SK-N-SH treated with all-trans-retinoic acid at 6 μM for 48 hours (cell line): Measurements from ENCODE around the gene ATF6.

ENCODE experiments used
- ATAC-seq: fragments of 200-7000 bp; cut with Tn5 transposase; 3 replicates; pipeline ENCODE4 v1.9.1; 2020; ENCODE audit warnings: mild to moderate bottlenecking, moderate library complexity
- ARNTL ChIP-seq: fragments of 450-650 bp; formaldehyde crosslinking; IDR thresholded peaks from 2 replicates; pipeline ENCODE4 v1.5.0; 2020; ENCODE audit warnings: low read depth, mild to moderate bottlenecking, moderate library complexity, borderline replicate concordance
- BACH2 ChIP-seq: fragments of 250-450 bp; sonication (Bioruptor Pico); IDR thresholded peaks from 2 replicates; pipeline ENCODE4 v1.9.0; 2021; ENCODE audit warnings: mild to moderate bottlenecking, borderline replicate concordance
- CREB5 ChIP-seq: fragments of 250-450 bp; sonication (Bioruptor Pico); IDR thresholded peaks from 2 replicates; pipeline ENCODE4 v1.5.1; 2020; ENCODE audit warnings: low read depth, mild to moderate bottlenecking, moderate library complexity
- CSDC2 ChIP-seq: fragments of 250-450 bp; sonication (Bioruptor Pico); IDR thresholded peaks from 2 replicates; pipeline ENCODE4 v1.5.0; 2020; ENCODE audit warnings: mild to moderate bottlenecking, moderate library complexity
- ESRRG ChIP-seq: fragments of 250-450 bp; sonication (Bioruptor Pico); IDR thresholded peaks from 2 replicates; pipeline ENCODE4 v1.6.1; 2021; ENCODE audit warnings: mild to moderate bottlenecking
- GLIS3 ChIP-seq: fragments of 250-450 bp; sonication (Bioruptor Pico); IDR thresholded peaks from 2 replicates; pipeline ENCODE4 v1.5.0; 2020; ENCODE audit warnings: mild to moderate bottlenecking, moderate library complexity
- ISL1 ChIP-seq: fragments of 250-450 bp; sonication (Bioruptor Pico); IDR thresholded peaks from 2 replicates; pipeline ENCODE4 v2.1.2; 2022; ENCODE audit warnings: mild to moderate bottlenecking, moderate library complexity
- PATZ1 ChIP-seq: fragments of 250-450 bp; sonication (Bioruptor Pico); IDR thresholded peaks from 2 replicates; pipeline ENCODE4 v1.8.0; 2020; ENCODE audit warnings: mild to moderate bottlenecking, moderate library complexity, borderline replicate concordance
- POU6F1 ChIP-seq: fragments of 250-450 bp; sonication (Bioruptor Pico); IDR thresholded peaks from 2 replicates; pipeline ENCODE4 v1.8.0; 2021; ENCODE audit warnings: low read depth, mild to moderate bottlenecking, moderate library complexity, borderline replicate concordance
- PPARA ChIP-seq: fragments of 250-450 bp; sonication (Bioruptor Pico); IDR thresholded peaks from 2 replicates; pipeline ENCODE4 v1.5.0; 2020; ENCODE audit warnings: mild to moderate bottlenecking, borderline replicate concordance
- RARB ChIP-seq: fragments of 250-450 bp; sonication (Bioruptor Pico); IDR thresholded peaks from 2 replicates; pipeline ENCODE4 v1.8.0; 2021; ENCODE audit warnings: mild to moderate bottlenecking, moderate library complexity
- SNAI2 ChIP-seq: fragments of 250-450 bp; sonication (Bioruptor Pico); IDR thresholded peaks from 2 replicates; pipeline ENCODE4 v1.5.0; 2020; ENCODE audit warnings: mild to moderate bottlenecking, moderate library complexity
- TCF4 ChIP-seq: fragments of 250-450 bp; sonication (Bioruptor Pico); IDR thresholded peaks from 2 replicates; pipeline ENCODE4 v1.8.0; 2021; ENCODE audit warnings: mild to moderate bottlenecking, moderate library complexity, borderline replicate concordance
- TOX ChIP-seq: fragments of 250-450 bp; sonication (Bioruptor Pico); IDR thresholded peaks from 2 replicates; pipeline ENCODE4 v1.8.0; 2021; ENCODE audit warnings: mild to moderate bottlenecking, moderate library complexity, borderline replicate concordance
- ZC3H10 ChIP-seq: fragments of 250-450 bp; sonication (Bioruptor Pico); IDR thresholded peaks from 2 replicates; pipeline ENCODE4 v1.5.1; 2021; ENCODE audit warnings: mild to moderate bottlenecking, moderate library complexity
- ZFP3 ChIP-seq: fragments of 250-450 bp; sonication (Bioruptor Pico); IDR thresholded peaks from 2 replicates; pipeline ENCODE4 v1.5.0; 2020; ENCODE audit warnings: mild to moderate bottlenecking, moderate library complexity
- ZNF565 ChIP-seq: fragments of 450-650 bp; formaldehyde crosslinking; conservative IDR thresholded peaks from 2 replicates; pipeline ENCODE4 v1.5.0; 2020; ENCODE audit warnings: low read depth, mild to moderate bottlenecking, moderate library complexity
- ZNF70 ChIP-seq: fragments of 450-650 bp; formaldehyde crosslinking; IDR thresholded peaks from 2 replicates; pipeline ENCODE4 v1.5.0; 2020; ENCODE audit warnings: mild to moderate bottlenecking, moderate library complexity
- ZNF8 ChIP-seq: fragments of 450-650 bp; formaldehyde crosslinking; IDR thresholded peaks from 2 replicates; pipeline ENCODE4 v1.5.0; 2020; ENCODE audit warnings: mild to moderate bottlenecking, moderate library complexity
- TF ChIP-seq, protein P1 (sequence below): fragments of 250-450 bp; sonication (Bioruptor Pico); IDR thresholded peaks from 2 replicates; pipeline ENCODE4 v1.5.1; 2021; ENCODE audit warnings: mild to moderate bottlenecking, moderate library complexity
- TF ChIP-seq, protein P2 (sequence below): fragments of 250-450 bp; sonication (Bioruptor Pico); IDR thresholded peaks from 2 replicates; pipeline ENCODE4 v1.5.0; 2020; ENCODE audit warnings: mild to moderate bottlenecking, moderate library complexity

The ATF6 gene

DNA sequence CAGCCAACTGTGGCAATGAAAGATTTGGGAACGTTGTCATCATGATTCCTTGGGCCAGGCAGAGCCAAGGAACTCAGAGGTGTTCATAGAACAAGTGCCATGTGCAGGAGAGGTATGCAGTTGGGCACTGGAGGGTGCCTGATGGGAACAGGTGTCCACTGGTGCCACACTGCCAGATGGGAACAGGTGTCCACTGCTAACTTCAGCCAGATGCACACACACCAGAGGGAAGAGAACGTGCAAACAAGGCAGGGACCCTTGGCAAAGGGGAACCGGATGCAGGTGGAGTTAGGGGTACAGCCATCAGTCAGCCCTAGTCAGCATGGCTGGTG is 244.0 kb downstream of the ATF6 start:
- TF ChIP-seq TCF4 (CRISPR knock-in tag): no peak
- no peak for TF ChIP-seq SNAI2
- TF ChIP-seq, protein P1, sequence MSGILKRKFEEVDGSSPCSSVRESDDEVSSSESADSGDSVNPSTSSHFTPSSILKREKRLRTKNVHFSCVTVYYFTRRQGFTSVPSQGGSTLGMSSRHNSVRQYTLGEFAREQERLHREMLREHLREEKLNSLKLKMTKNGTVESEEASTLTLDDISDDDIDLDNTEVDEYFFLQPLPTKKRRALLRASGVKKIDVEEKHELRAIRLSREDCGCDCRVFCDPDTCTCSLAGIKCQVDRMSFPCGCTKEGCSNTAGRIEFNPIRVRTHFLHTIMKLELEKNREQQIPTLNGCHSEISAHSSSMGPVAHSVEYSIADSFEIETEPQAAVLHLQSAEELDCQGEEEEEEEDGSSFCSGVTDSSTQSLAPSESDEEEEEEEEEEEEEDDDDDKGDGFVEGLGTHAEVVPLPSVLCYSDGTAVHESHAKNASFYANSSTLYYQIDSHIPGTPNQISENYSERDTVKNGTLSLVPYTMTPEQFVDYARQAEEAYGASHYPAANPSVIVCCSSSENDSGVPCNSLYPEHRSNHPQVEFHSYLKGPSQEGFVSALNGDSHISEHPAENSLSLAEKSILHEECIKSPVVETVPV (CRISPR knock-in tag): no peak
- no peak for TF ChIP-seq ZFP3 (CRISPR knock-in tag)
- TF ChIP-seq POU6F1 (CRISPR knock-in tag): no peak
- TF ChIP-seq CREB5: no peak
- no peak for TF ChIP-seq RARB (CRISPR knock-in tag)
- TF ChIP-seq ESRRG: no peak
- TF ChIP-seq, protein P2, sequence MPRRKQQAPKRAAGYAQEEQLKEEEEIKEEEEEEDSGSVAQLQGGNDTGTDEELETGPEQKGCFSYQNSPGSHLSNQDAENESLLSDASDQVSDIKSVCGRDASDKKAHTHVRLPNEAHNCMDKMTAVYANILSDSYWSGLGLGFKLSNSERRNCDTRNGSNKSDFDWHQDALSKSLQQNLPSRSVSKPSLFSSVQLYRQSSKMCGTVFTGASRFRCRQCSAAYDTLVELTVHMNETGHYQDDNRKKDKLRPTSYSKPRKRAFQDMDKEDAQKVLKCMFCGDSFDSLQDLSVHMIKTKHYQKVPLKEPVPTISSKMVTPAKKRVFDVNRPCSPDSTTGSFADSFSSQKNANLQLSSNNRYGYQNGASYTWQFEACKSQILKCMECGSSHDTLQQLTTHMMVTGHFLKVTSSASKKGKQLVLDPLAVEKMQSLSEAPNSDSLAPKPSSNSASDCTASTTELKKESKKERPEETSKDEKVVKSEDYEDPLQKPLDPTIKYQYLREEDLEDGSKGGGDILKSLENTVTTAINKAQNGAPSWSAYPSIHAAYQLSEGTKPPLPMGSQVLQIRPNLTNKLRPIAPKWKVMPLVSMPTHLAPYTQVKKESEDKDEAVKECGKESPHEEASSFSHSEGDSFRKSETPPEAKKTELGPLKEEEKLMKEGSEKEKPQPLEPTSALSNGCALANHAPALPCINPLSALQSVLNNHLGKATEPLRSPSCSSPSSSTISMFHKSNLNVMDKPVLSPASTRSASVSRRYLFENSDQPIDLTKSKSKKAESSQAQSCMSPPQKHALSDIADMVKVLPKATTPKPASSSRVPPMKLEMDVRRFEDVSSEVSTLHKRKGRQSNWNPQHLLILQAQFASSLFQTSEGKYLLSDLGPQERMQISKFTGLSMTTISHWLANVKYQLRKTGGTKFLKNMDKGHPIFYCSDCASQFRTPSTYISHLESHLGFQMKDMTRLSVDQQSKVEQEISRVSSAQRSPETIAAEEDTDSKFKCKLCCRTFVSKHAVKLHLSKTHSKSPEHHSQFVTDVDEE (CRISPR knock-in tag): no peak
- TF ChIP-seq PATZ1: no peak
- TF ChIP-seq ZNF8 (CRISPR knock-in tag): no peak
- TF ChIP-seq ZNF565: no peak
- no peak for TF ChIP-seq BACH2
- no peak for TF ChIP-seq TOX
- no peak for TF ChIP-seq ZNF70
- TF ChIP-seq ARNTL (CRISPR knock-in tag): no peak
- TF ChIP-seq ZC3H10 (CRISPR knock-in tag): no peak
- TF ChIP-seq GLIS3: no peak
- no peak for TF ChIP-seq ISL1 (CRISPR knock-in tag)
- ATAC-seq: no peak

DNA sequence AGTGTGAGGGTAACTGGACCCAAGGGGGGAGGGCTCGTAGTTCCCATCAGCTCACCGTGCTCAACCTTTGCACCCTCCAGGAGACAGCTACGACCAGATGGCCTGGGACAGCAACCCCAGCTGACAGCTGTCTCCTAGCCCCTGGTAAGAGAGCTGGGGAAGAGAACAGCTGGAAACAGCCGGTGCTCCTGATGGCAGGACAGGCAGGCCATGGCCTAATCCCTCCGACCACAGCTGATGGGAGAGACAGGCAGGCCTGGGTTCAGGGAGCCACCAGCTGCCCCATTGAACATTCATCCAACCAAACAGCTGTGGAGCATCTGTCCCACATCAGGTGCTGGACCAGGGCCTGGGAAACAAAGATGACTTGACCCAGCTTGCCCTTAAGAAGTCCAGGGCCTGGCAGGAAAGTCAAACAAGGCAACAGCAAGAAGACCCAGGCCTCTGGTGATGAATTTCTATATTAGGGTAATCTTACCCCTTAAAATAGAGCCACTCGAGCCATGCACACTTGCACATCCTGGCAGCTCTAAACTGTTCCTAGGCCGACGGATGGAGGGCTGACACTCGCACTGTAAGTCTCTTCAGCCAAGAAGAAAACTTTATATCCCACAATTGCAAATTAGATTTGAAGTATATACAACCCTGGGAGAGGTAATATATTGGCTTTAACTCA is 245.4 kb downstream of the ATF6 start:
- no peak for ATAC-seq
- TF ChIP-seq ZC3H10 (CRISPR knock-in tag) (no peak), ESRRG (no peak), CSDC2 (no peak), ZFP3 (CRISPR knock-in tag) (no peak), ZNF70 (no peak), PPARA (CRISPR knock-in tag) (no peak), GLIS3 (no peak), ZNF8 (CRISPR knock-in tag) (no peak), ISL1 (CRISPR knock-in tag) (no peak), TOX (no peak), RARB (CRISPR knock-in tag) (no peak), ZNF565 (no peak)
- TF ChIP-seq, protein P1 (CRISPR knock-in tag): no peak
